GM12878 (cell line): ENCODE measurements around the gene SARS2.

Experiments used
- EZH2 ChIP-seq: IDR thresholded peaks from 2 replicates; pipeline ENCODE4 v1.6.1; 2012; ENCODE audit warnings: low read depth, mild to moderate bottlenecking, control low read depth, inconsistent platforms, low read length, borderline replicate concordance; ENCODE audit not compliant: control insufficient read depth
- GATAD2B ChIP-seq: fragments of 450-650 bp; conservative IDR thresholded peaks from 2 replicates; pipeline ENCODE4 v1.6.1; 2017; ENCODE audit warnings: low read depth, mild to moderate bottlenecking, moderate library complexity
- SP1 ChIP-seq: IDR thresholded peaks from one replicate; pipeline ENCODE4 v1.6.1; 2011; ENCODE audit warnings: low read depth, low read length
- TAF1 ChIP-seq: IDR thresholded peaks from 2 replicates; pipeline ENCODE4 v1.6.1; 2011; ENCODE audit warnings: mild to moderate bottlenecking, low read depth, low read length, borderline replicate concordance
- TCF3 ChIP-seq: IDR thresholded peaks from 2 replicates; pipeline ENCODE4 v1.6.1; 2012; ENCODE audit warnings: low read depth, mild to moderate bottlenecking, low read length, borderline replicate concordance; ENCODE audit not compliant: insufficient read depth
- TF ChIP-seq, protein P1 (sequence below), 3 experiments: IDR thresholded peaks in 2 of 3; conservative IDR thresholded peaks in 1 of 3; 2 replicates each; pipeline ENCODE4 v1.5.1; 2011; ENCODE audit warnings: low read depth in 3 of 3, low read length in 3 of 3, mild to moderate bottlenecking in 3 of 3, control low read depth in 2 of 3, moderate library complexity in 2 of 3, inconsistent platforms in 1 of 3, mixed read lengths in 1 of 3; ENCODE audit not compliant: control insufficient read depth in 2 of 3, insufficient read depth in 1 of 3; ENCODE audit errors: extremely low read depth in 1 of 3
- TF ChIP-seq, protein P2 (sequence below): fragments of 450-650 bp; IDR thresholded peaks from 2 replicates; pipeline ENCODE4 v1.6.1; 2017; ENCODE audit warnings: antibody characterized with exemption, mild to moderate bottlenecking, moderate library complexity
- TF ChIP-seq, protein P3 (sequence below): fragments of 450-650 bp; IDR thresholded peaks from 2 replicates; pipeline ENCODE4 v1.6.1; 2017; ENCODE audit warnings: mild to moderate bottlenecking, moderate library complexity
- TF ChIP-seq, protein P4 (sequence below): fragments of 450-650 bp; IDR thresholded peaks from 2 replicates; pipeline ENCODE4 v1.6.1; 2016; ENCODE audit warnings: mild to moderate bottlenecking

DNA sequence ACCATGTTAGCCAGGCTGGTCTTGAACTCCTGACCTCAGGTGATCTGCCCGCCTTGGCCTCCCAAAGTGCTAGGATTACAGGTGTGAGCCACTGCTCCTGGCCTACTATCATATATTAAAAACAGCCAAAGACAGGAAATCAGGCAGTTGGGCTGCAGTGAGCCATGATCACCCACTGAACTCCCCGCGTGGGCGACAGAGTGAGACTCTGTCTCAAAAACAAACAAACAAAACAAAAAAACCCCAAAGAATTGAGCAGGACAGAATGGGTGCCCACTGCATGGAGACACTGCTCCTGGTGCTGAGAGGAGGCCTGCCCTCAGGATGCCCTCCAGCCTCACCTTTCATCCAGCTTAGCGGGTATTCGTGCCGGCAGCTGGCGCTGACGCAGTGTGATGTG is 47.3 kb downstream of the SARS2 start:
- TF ChIP-seq, protein P1, sequence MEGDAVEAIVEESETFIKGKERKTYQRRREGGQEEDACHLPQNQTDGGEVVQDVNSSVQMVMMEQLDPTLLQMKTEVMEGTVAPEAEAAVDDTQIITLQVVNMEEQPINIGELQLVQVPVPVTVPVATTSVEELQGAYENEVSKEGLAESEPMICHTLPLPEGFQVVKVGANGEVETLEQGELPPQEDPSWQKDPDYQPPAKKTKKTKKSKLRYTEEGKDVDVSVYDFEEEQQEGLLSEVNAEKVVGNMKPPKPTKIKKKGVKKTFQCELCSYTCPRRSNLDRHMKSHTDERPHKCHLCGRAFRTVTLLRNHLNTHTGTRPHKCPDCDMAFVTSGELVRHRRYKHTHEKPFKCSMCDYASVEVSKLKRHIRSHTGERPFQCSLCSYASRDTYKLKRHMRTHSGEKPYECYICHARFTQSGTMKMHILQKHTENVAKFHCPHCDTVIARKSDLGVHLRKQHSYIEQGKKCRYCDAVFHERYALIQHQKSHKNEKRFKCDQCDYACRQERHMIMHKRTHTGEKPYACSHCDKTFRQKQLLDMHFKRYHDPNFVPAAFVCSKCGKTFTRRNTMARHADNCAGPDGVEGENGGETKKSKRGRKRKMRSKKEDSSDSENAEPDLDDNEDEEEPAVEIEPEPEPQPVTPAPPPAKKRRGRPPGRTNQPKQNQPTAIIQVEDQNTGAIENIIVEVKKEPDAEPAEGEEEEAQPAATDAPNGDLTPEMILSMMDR (IDR thresholded peaks at IDR 0.05 in 2 of 3, conservative IDR thresholded peaks at IDR 0.05 in 1 of 3; ENCODE audit: control insufficient read depth in 2 of 3, extremely low read depth in 1 of 3, insufficient read depth in 1 of 3, low read depth in 3 of 3, low read length in 3 of 3) = no peak
- TF ChIP-seq, protein P2, sequence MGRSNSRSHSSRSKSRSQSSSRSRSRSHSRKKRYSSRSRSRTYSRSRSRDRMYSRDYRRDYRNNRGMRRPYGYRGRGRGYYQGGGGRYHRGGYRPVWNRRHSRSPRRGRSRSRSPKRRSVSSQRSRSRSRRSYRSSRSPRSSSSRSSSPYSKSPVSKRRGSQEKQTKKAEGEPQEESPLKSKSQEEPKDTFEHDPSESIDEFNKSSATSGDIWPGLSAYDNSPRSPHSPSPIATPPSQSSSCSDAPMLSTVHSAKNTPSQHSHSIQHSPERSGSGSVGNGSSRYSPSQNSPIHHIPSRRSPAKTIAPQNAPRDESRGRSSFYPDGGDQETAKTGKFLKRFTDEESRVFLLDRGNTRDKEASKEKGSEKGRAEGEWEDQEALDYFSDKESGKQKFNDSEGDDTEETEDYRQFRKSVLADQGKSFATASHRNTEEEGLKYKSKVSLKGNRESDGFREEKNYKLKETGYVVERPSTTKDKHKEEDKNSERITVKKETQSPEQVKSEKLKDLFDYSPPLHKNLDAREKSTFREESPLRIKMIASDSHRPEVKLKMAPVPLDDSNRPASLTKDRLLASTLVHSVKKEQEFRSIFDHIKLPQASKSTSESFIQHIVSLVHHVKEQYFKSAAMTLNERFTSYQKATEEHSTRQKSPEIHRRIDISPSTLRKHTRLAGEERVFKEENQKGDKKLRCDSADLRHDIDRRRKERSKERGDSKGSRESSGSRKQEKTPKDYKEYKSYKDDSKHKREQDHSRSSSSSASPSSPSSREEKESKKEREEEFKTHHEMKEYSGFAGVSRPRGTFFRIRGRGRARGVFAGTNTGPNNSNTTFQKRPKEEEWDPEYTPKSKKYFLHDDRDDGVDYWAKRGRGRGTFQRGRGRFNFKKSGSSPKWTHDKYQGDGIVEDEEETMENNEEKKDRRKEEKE = no peak
- TF ChIP-seq, protein P3, sequence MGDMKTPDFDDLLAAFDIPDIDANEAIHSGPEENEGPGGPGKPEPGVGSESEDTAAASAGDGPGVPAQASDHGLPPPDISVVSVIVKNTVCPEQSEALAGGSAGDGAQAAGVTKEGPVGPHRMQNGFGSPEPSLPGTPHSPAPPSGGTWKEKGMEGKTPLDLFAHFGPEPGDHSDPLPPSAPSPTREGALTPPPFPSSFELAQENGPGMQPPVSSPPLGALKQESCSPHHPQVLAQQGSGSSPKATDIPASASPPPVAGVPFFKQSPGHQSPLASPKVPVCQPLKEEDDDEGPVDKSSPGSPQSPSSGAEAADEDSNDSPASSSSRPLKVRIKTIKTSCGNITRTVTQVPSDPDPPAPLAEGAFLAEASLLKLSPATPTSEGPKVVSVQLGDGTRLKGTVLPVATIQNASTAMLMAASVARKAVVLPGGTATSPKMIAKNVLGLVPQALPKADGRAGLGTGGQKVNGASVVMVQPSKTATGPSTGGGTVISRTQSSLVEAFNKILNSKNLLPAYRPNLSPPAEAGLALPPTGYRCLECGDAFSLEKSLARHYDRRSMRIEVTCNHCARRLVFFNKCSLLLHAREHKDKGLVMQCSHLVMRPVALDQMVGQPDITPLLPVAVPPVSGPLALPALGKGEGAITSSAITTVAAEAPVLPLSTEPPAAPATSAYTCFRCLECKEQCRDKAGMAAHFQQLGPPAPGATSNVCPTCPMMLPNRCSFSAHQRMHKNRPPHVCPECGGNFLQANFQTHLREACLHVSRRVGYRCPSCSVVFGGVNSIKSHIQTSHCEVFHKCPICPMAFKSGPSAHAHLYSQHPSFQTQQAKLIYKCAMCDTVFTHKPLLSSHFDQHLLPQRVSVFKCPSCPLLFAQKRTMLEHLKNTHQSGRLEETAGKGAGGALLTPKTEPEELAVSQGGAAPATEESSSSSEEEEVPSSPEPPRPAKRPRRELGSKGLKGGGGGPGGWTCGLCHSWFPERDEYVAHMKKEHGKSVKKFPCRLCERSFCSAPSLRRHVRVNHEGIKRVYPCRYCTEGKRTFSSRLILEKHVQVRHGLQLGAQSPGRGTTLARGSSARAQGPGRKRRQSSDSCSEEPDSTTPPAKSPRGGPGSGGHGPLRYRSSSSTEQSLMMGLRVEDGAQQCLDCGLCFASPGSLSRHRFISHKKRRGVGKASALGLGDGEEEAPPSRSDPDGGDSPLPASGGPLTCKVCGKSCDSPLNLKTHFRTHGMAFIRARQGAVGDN = no peak
- no peak for TF ChIP-seq EZH2
- TF ChIP-seq TAF1 = no peak
- no peak for TF ChIP-seq GATAD2B
- TF ChIP-seq TCF3 = no peak
- TF ChIP-seq SP1 = no peak
- TF ChIP-seq, protein P4, sequence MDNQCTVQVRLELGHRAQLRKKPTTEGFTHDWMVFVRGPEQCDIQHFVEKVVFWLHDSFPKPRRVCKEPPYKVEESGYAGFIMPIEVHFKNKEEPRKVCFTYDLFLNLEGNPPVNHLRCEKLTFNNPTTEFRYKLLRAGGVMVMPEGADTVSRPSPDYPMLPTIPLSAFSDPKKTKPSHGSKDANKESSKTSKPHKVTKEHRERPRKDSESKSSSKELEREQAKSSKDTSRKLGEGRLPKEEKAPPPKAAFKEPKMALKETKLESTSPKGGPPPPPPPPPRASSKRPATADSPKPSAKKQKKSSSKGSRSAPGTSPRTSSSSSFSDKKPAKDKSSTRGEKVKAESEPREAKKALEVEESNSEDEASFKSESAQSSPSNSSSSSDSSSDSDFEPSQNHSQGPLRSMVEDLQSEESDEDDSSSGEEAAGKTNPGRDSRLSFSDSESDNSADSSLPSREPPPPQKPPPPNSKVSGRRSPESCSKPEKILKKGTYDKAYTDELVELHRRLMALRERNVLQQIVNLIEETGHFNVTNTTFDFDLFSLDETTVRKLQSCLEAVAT = no peak
